ENCODE data around the gene SNX2.

The SNX2 gene

GRCh38 chr5:122835681-122836080 lies 60.8 kb downstream of the SNX2 start:
- no peak for DNase-seq (ENCODE audit: low read depth)
- no peak overlapping the region for H3K4me3 ChIP-seq (ENCODE audit: low read depth, low read length)
- TF ChIP-seq CTCF (IDR thresholded peaks at IDR 0.05; ENCODE audit: insufficient read depth, low read depth, low read length, missing control alignments) = no peak

GRCh38 chr5:122836947-122837346 lies 62.1 kb downstream of the SNX2 start:
- H3K4me3 ChIP-seq (ENCODE audit: low read depth, low read length) = no peak overlapping the region
- DNase-seq (ENCODE audit: low read depth) = no peak
- TF ChIP-seq CTCF (IDR thresholded peaks at IDR 0.05; ENCODE audit: insufficient read depth, low read depth, low read length, missing control alignments) = no peak

DNA sequence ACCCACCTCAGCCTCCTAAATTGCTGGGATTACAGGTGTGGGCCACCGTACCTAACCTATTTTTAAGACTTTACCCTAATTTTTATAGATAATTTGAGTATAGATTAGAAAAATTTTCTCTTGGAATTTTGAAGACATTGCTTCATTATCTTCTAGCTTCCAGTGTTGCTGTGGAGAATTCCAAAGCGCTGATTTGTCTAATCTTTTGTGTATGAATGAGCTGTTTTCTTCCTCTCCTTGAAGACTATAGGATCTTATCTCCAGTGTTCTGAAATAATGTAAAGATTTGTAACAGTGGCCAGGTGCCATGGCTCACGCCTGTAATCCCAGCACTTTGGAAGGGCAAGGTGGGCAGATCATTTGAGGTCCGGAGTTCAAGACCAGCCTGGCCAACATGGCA lies 64.9 kb downstream of the SNX2 start:
- no peak for DNase-seq (ENCODE audit: low read depth)
- H3K4me3 ChIP-seq (ENCODE audit: low read depth, low read length) = no peak overlapping the region
- no peak for TF ChIP-seq CTCF (IDR thresholded peaks at IDR 0.05; ENCODE audit: insufficient read depth, low read depth, low read length, missing control alignments)

DNA sequence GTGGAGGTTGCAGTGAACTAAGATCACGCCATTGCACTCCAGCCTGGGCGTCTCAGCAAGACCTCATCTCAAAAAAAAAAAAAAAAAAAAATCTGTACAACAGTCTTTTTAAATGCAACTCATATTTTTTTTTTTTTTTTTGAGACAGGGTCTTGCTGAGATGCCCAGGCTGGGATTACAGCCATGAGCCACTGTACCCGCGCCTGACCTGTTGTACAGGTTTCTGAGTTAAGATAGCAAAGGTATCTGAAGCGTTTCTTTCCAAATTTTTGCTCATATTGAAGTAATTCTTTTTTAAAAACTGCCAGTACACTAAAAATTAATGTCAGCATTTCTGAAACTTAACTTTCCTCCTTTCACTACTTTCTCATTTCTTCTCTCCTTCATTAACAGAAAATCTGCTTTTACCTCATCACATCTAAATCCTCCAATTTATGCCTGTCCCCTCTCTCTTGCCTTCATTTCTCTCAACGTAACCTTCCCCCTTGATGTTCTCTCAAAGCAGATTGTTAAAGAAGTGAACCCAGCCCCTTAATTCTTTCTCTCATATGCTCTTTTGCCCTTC lies 67.2 kb downstream of the SNX2 start:
- no peak for TF ChIP-seq CTCF (IDR thresholded peaks at IDR 0.05; ENCODE audit: insufficient read depth, low read depth, low read length, missing control alignments)
- H3K4me3 ChIP-seq (ENCODE audit: low read depth, low read length) = no peak overlapping the region
- no peak for DNase-seq (ENCODE audit: low read depth)

DNA sequence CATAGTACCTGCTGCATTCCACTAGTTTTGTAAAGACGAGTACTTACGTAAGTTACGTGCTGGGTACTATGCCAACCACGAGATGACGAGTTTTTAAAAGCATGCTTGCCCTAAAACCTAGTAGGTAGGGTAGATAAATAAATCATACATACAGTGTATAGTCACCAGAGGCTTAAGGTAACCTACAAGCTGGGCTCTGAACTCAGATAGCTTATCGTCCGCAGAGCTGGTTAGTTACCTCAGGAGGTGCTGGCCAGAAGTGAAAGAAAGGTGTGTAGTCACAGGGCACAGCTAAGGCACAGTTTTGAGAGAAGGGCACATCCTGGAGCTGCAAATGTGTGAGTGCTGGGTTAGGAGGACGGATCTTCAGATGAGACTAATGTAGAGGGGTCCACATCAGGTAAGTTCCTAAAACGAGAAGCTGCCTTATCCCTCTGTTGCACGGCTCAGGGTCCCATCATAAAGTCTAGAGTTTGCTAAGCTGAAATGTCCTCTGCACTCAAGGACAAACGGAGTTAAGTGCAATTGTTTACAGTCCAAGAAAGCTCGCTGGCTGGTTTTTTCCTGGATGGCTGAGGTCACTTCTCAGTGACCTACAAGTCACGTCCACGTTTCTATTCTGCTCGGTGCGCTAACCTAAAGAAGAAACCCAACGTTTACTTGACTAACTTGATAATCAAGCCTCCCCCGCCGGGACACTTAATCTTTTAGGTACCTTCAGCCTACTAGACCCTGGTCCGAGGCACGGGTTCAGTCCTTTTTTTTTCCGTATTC lies 69.4 kb downstream of the SNX2 start:
- TF ChIP-seq CTCF (IDR thresholded peaks at IDR 0.05; ENCODE audit: insufficient read depth, low read depth, low read length, missing control alignments) = no peak
- H3K4me3 ChIP-seq (ENCODE audit: low read depth, low read length) = peak overlapping the region; percentile 56
- peak; percentile 10 for DNase-seq (ENCODE audit: low read depth)

- H3K4me3 ChIP-seq (ENCODE audit: low read depth, low read length) = peak overlapping the region; percentile 56
- peak; percentile 67 for DNase-seq (ENCODE audit: low read depth)
- no peak for TF ChIP-seq CTCF (IDR thresholded peaks at IDR 0.05; ENCODE audit: insufficient read depth, low read depth, low read length, missing control alignments)
Measured at GRCh38 chr5:122844910-122845228, 70.0 kb downstream of the SNX2 start.

Data from GM12865 (cell line).